Brain microvascular endothelial cell (primary cell): ENCODE results near the gene KNDC1.

Source experiments
- DNase-seq: peaks from one replicate; pipeline ENCODE4 v3.0.0-alpha.2; 2020
- H3K27ac ChIP-seq: fragments of 250-450 bp; sonication (Bioruptor Pico); 2 replicates; pipeline ENCODE4 v1.5.1; 2020; ENCODE audit warnings: mild to moderate bottlenecking, moderate library complexity
- H3K27me3 ChIP-seq: fragments of 250-450 bp; sonication (Bioruptor Pico); replicated peaks from 2 replicates; pipeline ENCODE4 v1.5.1; 2020; ENCODE audit warnings: mild to moderate bottlenecking
- H3K36me3 ChIP-seq: fragments of 250-450 bp; sonication (Bioruptor Pico); replicated peaks from 2 replicates; pipeline ENCODE4 v1.5.1; 2020; ENCODE audit warnings: mild to moderate bottlenecking
- H3K4me3 ChIP-seq: 2 replicates; pipeline ENCODE4 v1.5.1; 2011; ENCODE audit warnings: low read depth, mild to moderate bottlenecking, control low read depth, low read length, moderate library complexity
- in situ Hi-C: cut with HindIII; loops from 2 replicates; pipeline ENCODE4 v1.10.0; 2017; ENCODE audit warnings: low sequenced_read_pairs, low pct_ligation_motif_present
- TF ChIP-seq, protein P1 (sequence below): IDR thresholded peaks from 2 replicates; pipeline ENCODE4 v1.5.1; 2011; ENCODE audit warnings: low read depth, mild to moderate bottlenecking, moderate library complexity, low read length, control low read depth, inconsistent platforms; ENCODE audit errors: missing control alignments

Gene KNDC1

DNA sequence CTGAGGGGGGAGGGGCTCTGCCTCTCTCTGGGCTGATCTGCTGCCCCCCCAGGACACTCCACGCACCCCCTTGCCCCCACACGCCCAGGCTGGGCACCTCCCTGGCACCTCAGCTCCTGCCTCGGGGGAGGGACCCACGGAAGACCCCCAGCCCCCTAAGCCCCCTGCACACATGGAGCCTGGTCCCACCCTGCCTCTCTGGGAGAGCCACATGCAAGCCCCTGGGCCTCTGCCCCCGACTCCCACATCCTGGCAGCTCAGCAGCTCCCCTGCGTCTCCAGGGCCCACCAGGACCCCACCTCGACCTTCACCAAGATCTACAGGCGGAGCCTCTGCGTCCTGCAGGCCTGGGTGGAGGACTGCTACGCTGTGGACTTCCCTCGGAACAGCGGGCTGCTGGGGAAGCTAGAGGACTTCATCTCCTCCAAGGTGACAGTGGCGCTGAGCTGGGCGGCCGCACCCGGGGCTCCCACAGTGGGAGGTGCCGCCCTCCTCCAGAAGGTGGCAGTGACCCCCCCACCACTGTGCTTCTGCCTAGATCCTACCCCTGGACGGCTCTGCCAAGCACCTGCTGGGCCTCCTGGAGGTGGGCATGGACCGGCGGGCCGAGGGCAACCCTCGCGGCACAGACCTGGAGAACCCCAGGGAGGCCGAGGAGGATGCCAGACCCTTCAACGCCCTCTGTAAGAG, 51.3 kb downstream of the KNDC1 start:
- in situ Hi-C loops, result no loop called here
- no peak for DNase-seq
- no peaks in the 10 kb centered on the region for H3K27me3 ChIP-seq
- TF ChIP-seq, protein P1, sequence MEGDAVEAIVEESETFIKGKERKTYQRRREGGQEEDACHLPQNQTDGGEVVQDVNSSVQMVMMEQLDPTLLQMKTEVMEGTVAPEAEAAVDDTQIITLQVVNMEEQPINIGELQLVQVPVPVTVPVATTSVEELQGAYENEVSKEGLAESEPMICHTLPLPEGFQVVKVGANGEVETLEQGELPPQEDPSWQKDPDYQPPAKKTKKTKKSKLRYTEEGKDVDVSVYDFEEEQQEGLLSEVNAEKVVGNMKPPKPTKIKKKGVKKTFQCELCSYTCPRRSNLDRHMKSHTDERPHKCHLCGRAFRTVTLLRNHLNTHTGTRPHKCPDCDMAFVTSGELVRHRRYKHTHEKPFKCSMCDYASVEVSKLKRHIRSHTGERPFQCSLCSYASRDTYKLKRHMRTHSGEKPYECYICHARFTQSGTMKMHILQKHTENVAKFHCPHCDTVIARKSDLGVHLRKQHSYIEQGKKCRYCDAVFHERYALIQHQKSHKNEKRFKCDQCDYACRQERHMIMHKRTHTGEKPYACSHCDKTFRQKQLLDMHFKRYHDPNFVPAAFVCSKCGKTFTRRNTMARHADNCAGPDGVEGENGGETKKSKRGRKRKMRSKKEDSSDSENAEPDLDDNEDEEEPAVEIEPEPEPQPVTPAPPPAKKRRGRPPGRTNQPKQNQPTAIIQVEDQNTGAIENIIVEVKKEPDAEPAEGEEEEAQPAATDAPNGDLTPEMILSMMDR, result no peak
- H3K4me3 ChIP-seq, result no peak overlapping the region
- H3K27ac ChIP-seq, result no peak overlapping the region
- H3K36me3 ChIP-seq, result no peaks in the 10 kb centered on the region

GRCh38 chr10:133211959-133212852, 52.2 kb downstream of the KNDC1 start:
- TF ChIP-seq, protein P1, result no peak
- no peak for DNase-seq

DNA sequence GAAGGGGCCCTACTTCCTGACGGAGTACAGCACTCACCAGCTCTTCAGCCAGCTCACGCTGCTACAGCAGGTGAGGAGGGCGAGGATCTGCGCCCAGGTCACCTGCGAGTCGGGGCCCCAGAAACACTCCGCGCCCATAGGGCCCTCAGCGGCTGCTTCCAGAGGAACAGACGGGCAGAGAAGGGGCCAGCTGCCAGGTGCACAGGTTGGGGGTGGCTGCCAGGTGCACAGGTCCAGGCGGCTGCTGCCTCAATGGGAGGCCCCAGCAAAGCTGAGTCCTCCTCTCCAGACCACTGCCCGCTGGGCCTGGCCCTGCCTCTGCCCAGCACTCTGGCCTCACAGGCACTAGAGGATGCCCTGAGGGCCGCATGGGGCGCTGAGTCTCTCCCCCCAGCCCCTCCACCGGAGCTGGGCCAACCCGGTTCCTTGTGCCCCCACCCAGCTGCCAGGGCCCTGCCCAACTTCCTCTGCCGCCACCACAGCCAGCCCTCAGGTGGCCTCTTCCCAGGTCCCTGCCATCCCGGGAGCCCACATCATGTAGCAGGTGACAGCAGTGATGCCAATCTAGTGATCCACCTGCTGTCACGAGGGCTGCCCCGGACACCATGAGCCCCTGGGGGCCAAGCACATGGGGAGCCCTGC, 53.0 kb downstream of the KNDC1 start:
- in situ Hi-C loops, result no loop called here
- no peak for DNase-seq
- TF ChIP-seq, protein P1, result no peak
- Histone ChIP-seq H3K4me3 (no peak overlapping the region), H3K36me3 (no peaks in the 10 kb centered on the region), H3K27ac (no peak overlapping the region), H3K27me3 (no peaks in the 10 kb centered on the region)

More at GRCh38 chr10:133211959-133212852, 52.2 kb downstream of the KNDC1 start:
- Histone ChIP-seq H3K36me3 (no peaks in the 10 kb centered on the region), H3K4me3 (no peak overlapping the region), H3K27me3 (no peaks in the 10 kb centered on the region), H3K27ac (no peak overlapping the region)
- in situ Hi-C loops, result no loop called here

- in situ Hi-C loops, result no loop called here
- no peak for DNase-seq
- TF ChIP-seq, protein P1, result no peak
- H3K27ac ChIP-seq, result no peak overlapping the region
- no peak overlapping the region for H3K4me3 ChIP-seq
- no peaks in the 10 kb centered on the region for H3K36me3 ChIP-seq
- no peaks in the 10 kb centered on the region for H3K27me3 ChIP-seq
Observed at GRCh38 chr10:133213641-133214467, 53.8 kb downstream of the KNDC1 start.

DNA sequence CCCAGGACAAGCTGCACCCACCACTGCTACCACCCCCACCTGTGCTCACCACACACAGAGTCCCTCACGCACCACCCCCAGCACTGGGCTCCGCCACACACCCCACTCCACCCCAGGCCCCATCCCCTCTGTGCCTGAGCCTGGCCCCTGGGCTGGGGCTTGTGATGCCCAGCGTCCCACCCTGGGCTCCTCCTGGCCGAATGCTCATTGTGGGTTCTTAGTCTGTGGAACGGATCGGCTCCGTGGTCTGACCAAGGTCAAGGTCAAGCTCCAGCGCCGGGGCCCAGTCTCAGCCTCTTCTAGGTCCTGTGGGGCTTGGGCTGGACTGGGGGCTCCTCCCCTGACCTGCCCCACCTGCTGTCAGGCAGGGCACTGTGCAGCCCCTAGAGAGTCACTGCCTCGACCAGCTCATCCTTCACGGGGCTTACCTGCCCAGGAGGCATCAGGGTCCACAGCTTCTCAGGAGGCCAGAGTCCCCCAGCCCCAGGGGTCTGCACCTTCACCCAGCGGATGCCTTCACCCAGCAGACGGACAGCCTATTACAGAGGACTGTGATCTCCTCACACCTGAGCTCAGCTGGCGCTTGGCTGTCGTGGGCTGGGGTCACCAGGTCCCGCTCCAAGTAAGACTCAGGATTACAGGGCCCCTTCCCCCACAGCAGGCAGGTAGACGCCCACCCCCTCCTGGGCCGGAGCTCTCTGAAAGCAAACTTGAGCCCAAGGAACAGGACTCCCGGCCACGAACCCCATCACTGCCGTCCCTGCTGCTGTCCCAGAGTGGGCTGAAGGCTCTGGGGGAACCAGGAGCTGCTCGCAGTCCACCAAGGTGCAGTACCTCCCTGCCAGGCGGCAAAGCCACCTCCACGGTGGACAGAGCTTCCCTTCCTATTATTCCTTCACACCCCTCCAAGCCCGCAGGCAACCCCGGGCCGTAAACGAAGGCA, 54.7 kb downstream of the KNDC1 start:
- no peaks in the 10 kb centered on the region for H3K27me3 ChIP-seq
- no peak overlapping the region for H3K27ac ChIP-seq
- no peak for DNase-seq
- no peaks in the 10 kb centered on the region for H3K36me3 ChIP-seq
- TF ChIP-seq, protein P1, result no peak
- no peak overlapping the region for H3K4me3 ChIP-seq
- in situ Hi-C loops, result no loop called here
